Smooth muscle cell (in vitro differentiated cells): ENCODE measurements around the gene AHDC1. TPM values are rescaled to one million over a fixed set of nuclear protein-coding genes. Genes with fewer than 3 reads are reported as not detected.

Experiments
- DNase-seq: peaks from one replicate; lab custom pipeline; 2025; ENCODE audit not compliant: unreplicated experiment; lab: John Stamatoyannopoulos, UW
- H2AFZ ChIP-seq: fragments of 200-600 bp; sonication (generic); 2 replicates; pipeline ENCODE4 v1.6.0; 2016; ENCODE audit warnings: antibody characterized with exemption, low read depth, mild to moderate bottlenecking
- H3F3A ChIP-seq: fragments of 200-600 bp; sonication (generic); 2 replicates; pipeline ENCODE4 v1.6.0; 2017; ENCODE audit warnings: antibody characterized with exemption, low read depth
- H3K27ac ChIP-seq: fragments of 200-600 bp; sonication (generic); 2 replicates; pipeline ENCODE4 v1.5.1; 2016; ENCODE audit warnings: low read depth, mild to moderate bottlenecking
- H3K27me3 ChIP-seq: fragments of 200-600 bp; sonication (generic); 2 replicates; pipeline ENCODE4 v1.6.1; 2016; ENCODE audit warnings: low read depth, mild to moderate bottlenecking
- H3K36me3 ChIP-seq: fragments of 200-600 bp; sonication (generic); 2 replicates; pipeline ENCODE4 v1.5.1; 2016; ENCODE audit warnings: low read depth
- H3K4me1 ChIP-seq: fragments of 200-600 bp; sonication (generic); 2 replicates; pipeline ENCODE4 v1.5.1; 2016; ENCODE audit warnings: low read depth
- H3K4me2 ChIP-seq: fragments of 200-600 bp; sonication (generic); 2 replicates; pipeline ENCODE4 v1.6.0; 2016; ENCODE audit warnings: mild to moderate bottlenecking
- H3K4me3 ChIP-seq: fragments of 200-600 bp; sonication (generic); 2 replicates; pipeline ENCODE4 v1.5.1; 2016; ENCODE audit warnings: mild to moderate bottlenecking
- H3K79me2 ChIP-seq: fragments of 200-600 bp; sonication (generic); 2 replicates; pipeline ENCODE4 v1.6.0; 2016; ENCODE audit warnings: low read depth, mild to moderate bottlenecking
- H3K9ac ChIP-seq: fragments of 200-600 bp; sonication (generic); 2 replicates; pipeline ENCODE4 v1.6.0; 2016; ENCODE audit warnings: low read depth
- H3K9me3 ChIP-seq: fragments of 200-600 bp; sonication (generic); replicated peaks from 2 replicates; pipeline ENCODE4 v1.5.1; 2016; ENCODE audit warnings: low read depth
- H4K20me1 ChIP-seq: fragments of 200-600 bp; sonication (generic); 2 replicates; pipeline ENCODE4 v1.6.0; 2016; ENCODE audit warnings: low read depth
- CTCF ChIP-seq: fragments of 200-600 bp; sonication (generic); IDR thresholded peaks from 2 replicates; pipeline ENCODE4 v1.5.1; 2017; ENCODE audit warnings: borderline replicate concordance, mild to moderate bottlenecking, antibody characterized with exemption; ENCODE audit not compliant: insufficient read depth, poor library complexity, severe bottlenecking
- WGBS: methylation state at CpG from one replicate; pipeline ENCODE4 v1.1.7; 2016; ENCODE audit warnings: low lambda C conversion rate; 5-methylcytosine and 5-hydroxymethylcytosine counted together
- polyA plus RNA-seq: library from polyadenylated mRNA; unstranded; fragments of >200 nt; fragmentation: Nextera tagmentation; extraction: Ambion mirVana; gene quantifications from 2 replicates; pipeline ENCODE4 v1.2.1, GENCODE V29; 2016
- total RNA-seq: library from RNA; depleted of rRNA; stranded (reverse); fragments of >200 nt; gene quantifications from 2 replicates; pipeline ENCODE4 v1.2.3, GENCODE V29; 2014

The AHDC1 gene
- total and polyA plus RNA-seq, 2 experiments from 2014 or later, result 12.2 TPM

- Histone ChIP-seq H3K36me3 (no peaks in the 10 kb centered on the region), H3K27me3 (no peaks in the 10 kb centered on the region), H3K4me2 (peak overlapping the region; percentile 2), H4K20me1 (peaks cover 16% of the 10 kb centered on the region), H2AFZ (peak overlapping the region; percentile 42), H3K9me3 (no peaks in the 10 kb centered on the region), H3F3A (peaks cover 12% of the 10 kb centered on the region), H3K4me1 (peaks cover 25% of the 10 kb centered on the region), H3K9ac (no peak overlapping the region), H3K79me2 (peaks cover 26% of the 10 kb centered on the region), H3K4me3 (no peak overlapping the region), H3K27ac (peak overlapping the region; percentile 54)
- DNase-seq, result no peak
- no peak for TF ChIP-seq CTCF
- 77% methylated on average over 9 of the region's 9 CpGs for WGBS
Observed at GRCh38 chr1:27491748-27492700, 111.9 kb downstream of the AHDC1 start.

- H4K20me1 ChIP-seq, result peaks cover 33% of the 10 kb centered on the region
- H3K27me3 ChIP-seq, result no peaks in the 10 kb centered on the region
- WGBS, result 6% methylated on average over 28 of the region's 50 CpGs
- H3K36me3 ChIP-seq, result no peaks in the 10 kb centered on the region
- peak within 1 kb of the TSS; percentile 91 for H2AFZ ChIP-seq
- H3K9ac ChIP-seq, result peak within 1 kb of the TSS; percentile 99
- H3K4me1 ChIP-seq, result peaks cover 22% of the 10 kb centered on the region
- TF ChIP-seq CTCF, result no peak
- peaks cover 45% of the 10 kb centered on the region for H3K79me2 ChIP-seq
- DNase-seq, result peak; percentile 86
- H3K4me2 ChIP-seq, result peak within 1 kb of the TSS; percentile 99
- peak within 1 kb of the TSS; percentile 95 for H3K27ac ChIP-seq
- H3K9me3 ChIP-seq, result no peaks in the 10 kb centered on the region
- peaks cover 12% of the 10 kb centered on the region for H3F3A ChIP-seq
- H3K4me3 ChIP-seq, result peak within 1 kb of the TSS; percentile 96
Observed at GRCh38 chr1:27489973-27490741, 113.8 kb downstream of the AHDC1 start, which contains the start of gene WASF2. Gene WASF2, minus strand, starts transcription at chr1:27490167. Its CDS starts 61,277 bp downstream, at chr1:27428890.

GRCh38 chr1:27489501-27489972 lies 114.4 kb downstream of the AHDC1 start:
- Histone ChIP-seq H3K4me1 (peaks cover 22% of the 10 kb centered on the region), H3K36me3 (no peaks in the 10 kb centered on the region), H3F3A (peaks cover 12% of the 10 kb centered on the region), H3K27ac (peak overlapping the region; percentile 95), H3K9me3 (no peaks in the 10 kb centered on the region), H4K20me1 (peaks cover 40% of the 10 kb centered on the region), H2AFZ (peak overlapping the region; percentile 80), H3K4me2 (peak overlapping the region; percentile 99), H3K4me3 (peak overlapping the region; percentile 96), H3K79me2 (peaks cover 51% of the 10 kb centered on the region), H3K9ac (peak overlapping the region; percentile 99), H3K27me3 (no peaks in the 10 kb centered on the region)
- no peak for DNase-seq
- WGBS, result 2% methylated on average over 17 of the region's 26 CpGs
- TF ChIP-seq CTCF, result no peak
